GM18861 (cell line): ENCODE results near the gene SLC17A4.
"Not testable (repeated sequence)": the region's sequence is repeated elsewhere in the genome, so short reads cannot be mapped to it uniquely, and the experiment has no call there.

Experiments used
- ATAC-seq: cut with Tn5 transposase; IDR thresholded peaks from one replicate; pipeline ENCODE4 v1.9.1; 2021; ENCODE audit not compliant: unreplicated experiment

The SLC17A4 gene

DNA sequence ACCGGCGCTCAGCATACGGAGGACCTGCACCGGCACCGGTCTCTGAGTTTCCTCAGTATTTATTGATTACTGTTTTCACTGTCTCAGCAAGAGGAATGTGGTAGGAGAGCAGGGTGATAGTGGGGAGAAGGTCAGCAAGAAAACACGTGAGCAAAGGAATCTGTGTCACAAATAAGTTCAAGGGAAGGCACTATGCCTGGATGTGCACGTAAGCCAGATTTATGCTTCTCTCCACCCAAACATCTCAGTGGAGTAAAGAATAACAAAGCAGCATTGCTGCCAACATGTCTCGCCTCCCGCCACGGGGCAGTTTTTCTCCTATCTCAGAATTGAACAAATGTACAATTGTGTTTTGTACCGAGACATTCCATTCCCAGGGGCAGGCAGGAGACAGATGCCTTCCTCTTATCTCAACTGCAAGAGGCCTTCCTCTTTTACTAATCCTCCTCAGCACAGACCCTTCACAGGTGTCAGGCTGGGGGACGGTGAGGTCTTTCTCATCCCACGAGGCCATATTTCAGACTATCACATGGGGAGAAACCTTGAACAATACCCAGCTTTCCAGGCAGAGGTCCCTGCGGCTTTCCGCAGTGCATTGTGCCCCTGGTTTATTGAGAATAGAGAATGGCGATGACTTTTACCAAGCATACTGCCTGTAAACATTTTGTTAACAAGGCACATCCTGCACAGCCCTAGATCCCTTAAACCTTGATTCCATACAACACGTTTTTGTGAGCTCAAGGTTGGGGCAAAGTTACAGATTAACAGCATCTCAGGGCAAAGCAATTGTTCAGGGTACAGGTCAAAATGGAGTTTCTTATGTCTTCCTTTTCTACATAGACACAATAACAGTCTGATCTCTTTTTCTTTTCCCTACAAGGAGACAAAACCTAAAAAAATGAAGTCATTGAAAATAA lies 5.7 kb upstream of the SLC17A4 start:
- ATAC-seq = not testable (repeated sequence)

DNA sequence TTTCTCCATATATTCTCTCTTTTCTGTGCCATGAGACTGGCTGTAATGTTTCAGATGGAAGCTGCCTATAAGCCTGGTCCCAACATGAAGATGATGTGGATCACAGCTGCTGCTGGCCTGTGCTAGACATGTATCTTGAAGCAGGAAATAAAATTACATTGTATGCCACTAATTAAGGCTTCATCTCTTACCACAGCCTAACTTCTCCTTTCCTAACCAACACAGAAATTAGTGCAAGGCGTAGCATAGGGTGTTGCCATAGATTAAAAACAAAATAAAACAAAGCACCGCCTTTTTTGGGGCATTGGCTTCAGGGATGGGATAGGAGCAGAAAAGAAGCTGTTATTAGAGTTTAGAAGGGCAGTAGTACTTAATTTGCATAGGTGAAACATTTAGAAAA lies 4.7 kb upstream of the SLC17A4 start:
- no peak for ATAC-seq

DNA sequence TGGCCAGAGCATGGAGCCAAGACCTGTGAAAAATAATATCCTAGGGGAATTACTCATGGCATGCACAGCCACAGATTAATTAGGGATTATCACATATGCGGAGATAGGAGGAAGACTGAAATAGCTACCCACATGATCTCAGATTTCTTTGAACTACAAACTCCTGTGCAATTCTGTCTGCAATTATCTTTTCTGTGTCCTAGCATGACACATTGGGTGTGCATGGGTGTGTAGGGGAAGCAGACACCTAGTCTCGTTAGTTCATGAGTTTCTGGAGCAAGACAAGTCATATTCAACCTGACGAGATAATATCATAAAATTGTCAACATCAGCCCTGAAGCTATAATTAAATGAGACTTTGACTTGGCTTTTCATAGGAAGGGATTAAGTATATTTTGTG lies 3.6 kb upstream of the SLC17A4 start:
- no peak for ATAC-seq

DNA sequence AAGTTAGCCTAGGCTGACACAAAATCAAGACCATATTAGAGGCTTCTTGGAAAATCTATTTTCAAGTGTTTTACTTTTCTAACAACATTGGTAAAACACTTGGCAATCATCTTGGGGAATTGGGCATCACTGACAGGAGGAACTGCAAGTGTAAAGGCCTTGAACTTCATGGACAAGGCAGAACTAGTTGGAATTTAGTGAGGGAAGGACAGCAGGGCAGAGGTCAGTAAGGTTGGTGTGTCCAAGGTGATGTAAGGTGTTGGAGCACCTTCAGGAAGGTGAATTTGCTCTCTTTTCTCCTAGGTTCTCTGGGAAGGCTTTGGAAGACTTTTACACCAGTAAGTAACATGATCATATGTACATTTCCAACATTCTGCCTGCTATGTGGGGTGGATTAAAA lies 1.5 kb upstream of the SLC17A4 start:
- no peak for ATAC-seq

DNA sequence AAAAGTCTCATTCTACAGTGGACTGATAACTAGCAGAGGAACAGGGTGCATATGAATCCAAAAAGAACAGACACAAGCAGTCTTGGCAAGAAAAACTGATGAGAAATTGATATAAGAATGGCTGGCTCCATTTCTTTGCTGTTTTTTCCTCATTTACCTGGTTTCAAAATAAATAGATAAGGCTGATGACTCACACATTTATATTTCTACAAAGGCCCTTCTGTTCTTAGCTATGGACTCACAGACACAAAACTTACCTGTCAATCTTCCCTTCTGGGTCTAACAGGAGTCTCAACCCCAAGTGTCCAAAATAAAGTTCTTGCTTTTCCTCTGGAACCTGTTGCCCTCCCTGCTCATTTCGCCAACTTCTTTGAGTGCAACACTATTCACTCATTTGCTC lies 941 bp downstream of the SLC17A4 start:
- ATAC-seq = no peak

DNA sequence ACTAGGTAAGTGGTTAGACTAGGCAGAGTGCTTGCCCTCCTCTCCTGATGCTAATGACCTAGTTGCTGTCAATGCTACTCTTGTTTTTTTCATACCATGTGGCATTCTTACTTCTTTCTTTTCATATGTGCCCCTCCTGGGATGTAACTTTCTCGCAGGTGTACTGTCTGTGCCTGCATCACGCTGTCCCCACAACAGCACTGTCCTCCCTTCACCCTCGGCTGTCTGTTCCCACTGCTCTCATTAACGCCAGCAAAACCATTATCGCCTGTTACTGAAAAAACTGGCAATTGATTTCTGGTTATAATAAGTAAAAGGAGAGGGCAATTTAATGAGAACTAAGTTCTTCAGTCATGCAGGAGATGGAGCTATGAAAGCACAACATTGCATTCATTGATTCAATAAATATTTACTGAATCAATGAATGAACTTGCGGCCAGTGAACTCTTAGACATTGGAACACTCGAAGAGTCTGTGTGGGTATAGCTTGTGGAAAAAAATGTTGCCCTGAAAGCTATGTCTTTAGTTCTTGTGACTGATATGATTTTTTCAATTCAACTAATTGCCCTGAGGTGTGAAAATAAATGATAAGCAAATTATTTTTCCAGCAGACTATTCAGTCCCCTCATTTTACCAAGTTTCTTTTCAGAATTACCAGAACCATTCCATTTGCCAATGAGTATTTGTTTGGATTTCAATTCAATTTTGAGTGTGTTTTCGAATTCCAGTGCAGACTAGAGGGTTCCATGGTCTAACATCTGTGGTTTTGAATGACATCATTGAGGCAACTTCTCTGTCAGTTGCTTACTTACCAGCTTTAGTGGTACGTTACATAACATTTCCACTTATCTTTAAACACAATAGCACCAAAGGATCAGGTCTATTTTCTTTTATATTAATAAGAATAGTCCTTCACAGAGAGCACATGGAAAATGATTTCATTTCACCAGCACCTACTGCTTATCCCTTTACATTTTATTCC lies 2.1 kb downstream of the SLC17A4 start:
- no peak for ATAC-seq

DNA sequence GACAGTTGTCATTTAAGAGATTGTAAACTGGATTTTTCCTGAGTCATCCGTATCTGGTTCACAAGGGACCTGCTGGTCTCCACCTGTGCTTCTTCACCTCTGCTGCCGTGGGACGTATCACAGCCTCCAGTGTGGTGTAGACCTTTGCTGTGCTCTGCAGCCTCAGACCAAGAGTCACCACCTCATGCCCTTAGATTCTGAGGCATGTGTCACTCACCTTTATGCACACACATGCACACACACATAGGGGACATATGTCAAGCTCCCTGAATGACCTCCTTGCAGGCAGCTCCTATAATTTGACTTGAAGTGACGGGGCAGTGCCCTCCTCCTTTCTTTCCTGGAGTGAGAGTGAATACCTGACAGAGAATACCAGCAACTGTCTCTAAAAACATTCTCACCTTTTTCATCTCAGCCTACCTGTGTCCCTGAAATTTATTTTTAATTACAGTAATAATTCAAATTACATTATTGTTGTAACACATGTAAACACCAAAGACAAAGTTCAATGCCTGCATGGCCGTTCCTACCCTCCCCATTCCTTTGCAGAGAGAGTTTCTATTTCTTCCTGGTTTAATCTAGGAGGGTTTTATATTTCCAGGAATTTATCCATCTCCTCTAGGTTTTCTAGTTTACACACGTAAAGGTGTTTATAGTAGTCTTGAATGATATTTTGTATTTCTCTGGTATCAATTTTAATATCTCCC lies 3.5 kb downstream of the SLC17A4 start:
- ATAC-seq = no peak

DNA sequence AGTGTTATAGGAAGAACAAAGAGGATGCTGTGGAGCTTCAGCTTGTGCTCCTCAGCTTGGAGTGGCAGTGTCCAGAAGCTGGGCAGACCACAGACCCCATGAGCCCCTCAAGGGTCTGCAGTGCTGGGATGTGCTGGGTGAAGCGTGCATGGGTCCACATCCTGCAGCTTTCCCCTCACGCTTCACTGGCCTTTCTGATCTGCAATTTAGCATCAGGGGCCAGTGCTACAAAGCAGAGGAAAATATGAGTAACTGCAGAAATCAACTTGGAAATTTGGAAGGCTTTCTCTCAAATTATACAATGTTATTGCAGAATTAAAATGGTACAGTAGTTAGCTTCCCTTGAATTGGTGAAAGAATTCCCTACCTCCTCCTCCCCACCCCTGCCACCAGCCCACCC lies 10.1 kb downstream of the SLC17A4 start:
- no peak for ATAC-seq

DNA sequence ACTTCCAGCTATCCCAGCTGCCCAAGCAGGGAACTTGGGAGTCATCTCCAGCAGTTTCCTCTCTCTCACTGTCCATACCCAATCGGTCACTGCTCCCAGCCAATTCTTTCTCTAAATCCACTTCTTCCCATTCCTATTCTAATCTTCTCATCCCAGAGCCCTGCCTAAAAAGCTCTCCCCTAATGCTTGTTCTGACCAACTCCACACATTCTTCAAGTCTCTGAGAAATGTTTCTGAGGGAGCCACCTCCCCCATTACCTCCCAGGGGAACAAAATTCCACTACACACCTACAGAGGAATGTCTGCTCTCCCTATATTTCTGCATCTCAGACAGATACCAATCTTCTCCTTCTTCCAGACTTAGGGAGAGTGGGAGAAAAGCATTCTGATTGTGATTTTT lies 14.0 kb downstream of the SLC17A4 start:
- no peak for ATAC-seq

DNA sequence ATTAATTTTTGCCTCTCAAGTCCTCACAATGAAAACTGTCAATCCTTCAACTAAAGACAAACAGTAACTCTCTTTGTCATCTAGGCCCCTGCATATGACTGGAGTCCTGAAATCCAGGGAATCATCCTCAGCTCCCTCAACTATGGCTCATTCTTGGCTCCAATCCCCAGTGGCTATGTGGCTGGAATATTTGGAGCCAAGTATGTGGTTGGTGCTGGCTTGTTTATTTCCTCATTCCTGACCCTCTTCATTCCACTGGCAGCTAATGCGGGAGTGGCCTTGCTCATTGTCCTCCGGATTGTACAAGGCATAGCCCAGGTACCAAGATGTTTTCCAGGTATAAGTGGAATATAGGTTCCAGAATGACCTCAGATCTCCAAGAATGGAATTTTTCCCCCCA lies 15.4 kb downstream of the SLC17A4 start:
- ATAC-seq = no peak

DNA sequence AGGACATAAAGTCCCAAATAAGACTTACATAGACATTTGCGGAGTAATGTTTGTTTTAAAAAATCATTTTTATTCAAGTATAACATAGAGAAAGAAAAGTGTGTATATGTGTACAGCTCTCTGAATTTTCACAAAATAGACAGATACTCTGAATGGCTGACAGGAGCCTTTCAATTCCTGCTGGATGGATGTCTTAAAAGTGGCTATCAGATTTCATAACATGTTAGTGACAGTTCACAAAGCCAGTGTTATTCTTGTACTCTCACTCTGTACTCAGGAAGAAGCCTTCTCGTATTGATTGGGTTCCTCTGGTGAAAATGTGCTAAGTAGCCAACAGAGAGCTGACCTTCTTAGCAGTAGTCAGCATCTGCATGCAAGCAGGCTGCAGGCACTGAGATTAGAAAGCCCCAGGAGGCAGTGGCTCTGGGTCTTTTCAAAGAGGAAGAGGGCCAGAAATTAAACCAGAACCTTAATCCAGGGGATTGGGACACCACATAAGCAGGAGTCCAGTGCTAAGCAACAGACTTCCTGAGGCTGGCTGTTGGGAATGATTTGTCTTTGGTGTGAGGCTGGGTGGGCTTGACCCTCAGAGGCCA lies 19.7 kb downstream of the SLC17A4 start:
- no peak for ATAC-seq

DNA sequence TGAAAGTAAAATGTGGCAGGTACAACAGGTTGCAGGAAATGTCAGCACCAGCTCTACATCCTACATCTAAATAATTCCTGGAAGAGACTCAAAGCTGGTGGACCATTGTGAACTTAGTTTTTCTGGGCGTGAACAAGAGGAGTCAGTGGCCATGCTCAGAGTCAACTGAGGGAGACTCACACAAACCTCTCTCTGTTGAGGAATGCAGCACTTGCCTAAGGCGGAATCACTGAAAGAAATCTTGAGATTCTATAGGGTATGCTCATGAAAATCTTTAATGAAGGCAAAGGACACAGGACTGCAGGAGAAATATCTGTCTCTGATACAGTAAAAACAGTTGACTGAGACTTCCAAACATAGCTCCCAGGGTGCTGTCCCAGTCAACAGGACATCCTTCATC lies 22.5 kb downstream of the SLC17A4 start:
- no peak for ATAC-seq

DNA sequence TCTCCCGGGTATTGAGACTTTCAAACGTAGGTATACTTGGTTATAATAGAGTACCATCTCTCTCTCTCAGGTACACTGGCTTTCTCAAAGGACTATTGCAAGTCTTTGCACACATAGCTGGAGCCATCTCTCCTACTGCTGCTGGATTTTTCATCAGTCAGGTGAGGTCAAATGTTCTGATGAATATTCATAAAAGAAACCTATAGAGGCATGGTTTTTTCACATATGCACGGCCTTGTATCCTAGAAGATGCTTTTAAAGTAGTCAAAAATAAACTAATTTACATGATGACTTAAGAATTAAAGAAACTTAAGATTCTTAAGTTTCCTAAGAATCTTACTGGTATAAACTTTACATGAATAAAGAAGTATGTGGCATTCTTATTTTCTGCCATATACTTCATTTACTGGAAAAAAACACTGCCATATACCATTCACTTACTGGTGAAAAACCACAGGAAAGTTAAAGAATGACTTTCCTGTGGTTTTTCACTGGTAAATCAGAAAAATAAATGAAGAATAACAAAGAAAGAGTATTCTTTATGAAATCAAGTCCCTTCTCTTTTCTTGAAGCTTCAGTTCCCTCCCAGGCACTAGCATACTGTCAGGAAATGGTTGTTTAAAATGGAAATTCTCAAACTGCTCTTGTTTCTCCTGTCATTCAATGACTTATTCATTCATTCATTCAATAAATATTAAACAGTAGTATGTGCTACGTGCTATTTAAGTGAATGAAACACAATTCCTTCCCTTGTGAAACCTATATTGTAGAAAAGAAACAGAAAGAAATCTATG lies 23.5 kb downstream of the SLC17A4 start:
- ATAC-seq = no peak

DNA sequence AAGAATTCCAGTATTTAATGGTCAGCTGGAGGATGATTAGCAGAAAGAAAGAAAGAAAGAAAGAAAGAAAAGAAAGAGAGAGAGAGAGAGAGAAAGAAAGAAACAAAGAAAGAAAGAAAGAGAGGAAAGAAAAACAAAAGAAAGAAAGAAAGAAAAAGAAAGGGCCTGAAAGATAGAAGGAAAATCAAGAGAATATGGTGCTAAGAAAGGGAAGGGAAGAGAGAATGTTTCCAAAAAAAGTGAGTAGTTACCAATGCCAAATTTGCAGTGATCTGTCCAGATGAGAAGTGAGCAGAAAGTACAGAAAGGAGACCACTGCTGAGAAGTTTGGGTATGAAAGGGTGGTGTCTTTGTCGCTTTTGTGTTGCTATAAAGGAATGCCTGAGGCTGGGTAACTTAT lies 26.6 kb downstream of the SLC17A4 start:
- ATAC-seq = no peak

DNA sequence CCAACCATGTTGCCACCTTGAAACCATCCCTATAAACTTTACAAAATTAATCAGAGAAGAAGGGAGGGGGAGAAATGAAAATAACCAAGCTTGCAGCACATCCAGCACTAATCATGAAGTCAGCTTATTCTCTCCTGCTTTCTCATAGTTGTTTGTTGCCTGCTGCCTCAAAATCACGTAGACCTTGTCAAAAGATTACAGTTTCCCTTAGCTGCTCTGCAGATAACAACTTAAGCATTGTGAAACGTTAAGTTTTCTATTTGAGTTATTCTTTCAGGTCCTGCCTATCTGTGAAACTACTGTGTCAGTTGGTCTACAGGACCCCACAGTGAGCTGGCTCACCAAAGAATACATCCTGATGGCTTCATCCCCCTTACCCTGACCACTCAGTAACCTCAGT lies 32.9 kb downstream of the SLC17A4 start:
- no peak for ATAC-seq

DNA sequence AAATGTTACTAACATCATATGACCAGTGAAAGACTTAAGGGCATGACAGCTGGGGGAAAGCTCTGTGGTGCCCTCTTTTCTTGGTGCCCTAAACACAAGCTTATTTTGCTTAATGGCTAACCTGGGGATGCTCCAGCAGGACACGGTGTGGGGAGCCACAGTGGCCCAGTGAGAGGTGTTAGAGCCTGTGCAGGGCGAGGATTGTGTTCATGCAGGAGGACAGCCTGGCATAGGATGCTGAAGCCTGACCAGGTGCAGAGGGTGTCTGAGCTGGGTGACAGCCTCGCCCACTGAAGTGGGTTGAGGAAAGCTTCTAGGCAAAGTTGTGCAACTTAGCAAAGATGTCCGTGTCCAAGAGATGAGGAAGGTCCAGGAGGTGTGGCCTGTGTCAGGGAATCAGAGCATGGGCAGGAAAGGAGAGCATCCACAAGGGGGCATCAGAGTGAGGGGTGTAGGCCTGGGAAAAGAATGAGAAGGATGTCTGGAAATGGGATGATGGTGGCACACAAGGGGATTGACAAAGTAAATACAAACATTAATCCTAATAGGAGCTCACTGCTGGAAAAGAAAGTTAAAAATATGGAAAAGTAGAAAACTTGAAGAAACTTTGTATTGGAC lies 33.9 kb downstream of the SLC17A4 start:
- no peak for ATAC-seq

DNA sequence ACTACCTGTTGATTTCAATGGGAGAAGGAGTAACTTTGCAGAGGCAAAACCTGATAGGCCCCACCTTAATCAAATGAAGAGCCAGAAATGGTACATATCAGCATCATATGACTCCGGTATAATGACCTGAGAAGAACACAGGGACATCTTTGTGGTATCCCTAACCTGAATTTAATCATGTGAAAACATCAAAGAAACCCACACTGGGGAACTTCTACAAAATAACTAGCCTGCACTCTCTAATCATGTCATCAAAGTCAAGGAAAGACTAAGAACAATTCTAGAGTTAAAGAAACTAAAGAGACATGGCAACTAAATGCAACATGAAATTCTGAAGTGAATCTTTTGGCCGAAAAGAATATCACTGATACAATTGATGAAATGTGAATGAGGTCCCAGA lies 34.9 kb downstream of the SLC17A4 start:
- ATAC-seq = no peak

DNA sequence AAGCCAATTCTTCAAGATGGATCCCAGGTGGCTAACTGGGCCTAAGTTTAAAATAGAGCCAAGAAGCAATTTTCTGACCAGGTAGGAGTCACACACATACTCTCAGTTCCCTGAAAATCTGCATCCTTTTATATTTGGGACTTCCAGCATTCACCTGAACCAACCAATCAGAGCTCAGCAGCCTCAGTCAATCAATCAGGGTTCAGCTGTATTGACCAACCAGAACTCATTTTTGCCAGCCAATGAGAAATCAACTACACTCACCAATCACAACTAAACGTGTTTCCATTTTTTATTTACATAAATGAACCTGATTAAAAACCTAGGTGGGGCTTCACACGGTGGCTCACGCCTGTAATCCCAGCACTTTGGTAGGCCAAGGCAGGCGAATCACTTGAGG lies 37.5 kb downstream of the SLC17A4 start:
- ATAC-seq = no peak

DNA sequence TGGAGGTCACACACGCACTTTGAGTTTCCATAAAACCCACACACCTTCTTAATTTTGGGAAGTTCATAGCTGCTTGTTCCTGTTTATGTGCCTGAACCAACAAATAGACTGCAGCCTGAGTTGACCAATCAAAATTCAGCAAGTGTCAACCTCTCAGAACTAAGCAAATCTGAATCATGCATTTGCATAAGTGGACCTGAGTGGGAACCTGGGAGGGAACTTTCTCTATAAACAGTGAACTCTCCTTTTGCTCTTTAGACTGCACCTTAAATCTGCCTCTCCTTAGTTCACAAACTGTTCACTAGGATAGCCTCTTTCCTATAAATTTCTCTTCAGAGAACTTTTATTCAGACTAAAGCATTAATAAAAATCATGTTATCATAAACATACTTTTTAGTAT lies 39.4 kb downstream of the SLC17A4 start:
- ATAC-seq = no peak

DNA sequence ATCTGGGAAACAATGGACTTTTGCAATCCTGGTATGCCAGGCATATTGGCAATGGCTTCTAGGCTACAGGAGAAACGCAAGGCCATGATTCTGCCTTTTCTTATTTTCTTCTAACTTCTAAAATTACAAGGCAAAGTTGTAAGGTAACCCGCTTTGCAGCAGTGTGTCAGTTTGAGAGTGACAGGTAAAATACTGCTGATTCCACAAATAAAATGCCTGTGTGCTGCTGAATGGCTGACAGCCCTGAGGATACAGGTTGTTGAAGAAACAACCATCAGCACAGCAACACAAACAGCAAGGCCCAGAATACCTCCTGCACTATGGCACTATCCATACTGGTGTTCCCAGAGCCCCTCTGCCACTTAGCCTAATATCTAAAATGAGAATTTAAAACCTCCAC lies 40.2 kb downstream of the SLC17A4 start:
- no peak for ATAC-seq
